Thoracic aorta (tissue), 2 donors: ENCODE results near the gene WDFY2. TPM values are rescaled to one million over a fixed set of nuclear protein-coding genes. Genes with fewer than 3 reads are reported as not detected.
"Not testable (repeated sequence)": the region's sequence is repeated elsewhere in the genome, so short reads cannot be mapped to it uniquely, and the experiment has no call there.

Experiments
- ATAC-seq: fragments of 150-250 bp; one replicate; pipeline ENCODE4 v1.8.0; 2017; ENCODE audit warnings: low read depth; ENCODE audit not compliant: insufficient number of reproducible peaks, low FRiP score
- DNase-seq: peaks from one replicate; pipeline ENCODE4 v3.0.0-alpha.2; 2020; ENCODE audit warnings: low spot score
- H3K27ac ChIP-seq, 2 donors: fragments of 200-600 bp; sonication (generic); 1 replicate in 1 of 2; 2 replicates in 1 of 2; pipeline ENCODE4 v1.5.1; 2016; ENCODE audit warnings: mild to moderate bottlenecking in 2 of 2, moderate library complexity in 2 of 2
- H3K27me3 ChIP-seq: fragments of 200-600 bp; sonication (generic); replicated peaks from 2 replicates; pipeline ENCODE4 v1.6.0; 2016; ENCODE audit warnings: mild to moderate bottlenecking; ENCODE audit not compliant: insufficient read depth
- H3K36me3 ChIP-seq: fragments of 200-600 bp; sonication (generic); one replicate; pipeline ENCODE4 v1.5.1; 2016
- H3K4me1 ChIP-seq, 2 donors: fragments of 200-600 bp; sonication (generic); 1 replicate in 1 of 2; 2 replicates in 1 of 2; pipeline versions ENCODE4 v1.5.1 to v1.6.0; 2016; ENCODE audit warnings: low read depth in 2 of 2, mild to moderate bottlenecking in 1 of 2; ENCODE audit not compliant: control insufficient read depth in 1 of 2
- H3K4me3 ChIP-seq: fragments of 200-600 bp; sonication (generic); 2 replicates; pipeline ENCODE4 v1.5.1; 2016; ENCODE audit warnings: mild to moderate bottlenecking
- H3K9me3 ChIP-seq: fragments of 200-600 bp; sonication (generic); 2 replicates; pipeline ENCODE4 v1.5.1; 2016
- CTCF ChIP-seq: fragments of 200-600 bp; sonication (generic); IDR thresholded peaks from one replicate; pipeline ENCODE4 v1.5.1; 2019; ENCODE audit warnings: antibody characterized with exemption
- total RNA-seq, 2 donors: library from RNA; depleted of rRNA; stranded (reverse); fragments of >200 nt; gene quantifications; one replicate each; pipeline versions ENCODE4 v1.1.0 to v1.2.3, GENCODE V29; 2016

Gene WDFY2
- total RNA-seq, 2 donors from 2014 or later = 14.6 to 19.3 TPM

DNA sequence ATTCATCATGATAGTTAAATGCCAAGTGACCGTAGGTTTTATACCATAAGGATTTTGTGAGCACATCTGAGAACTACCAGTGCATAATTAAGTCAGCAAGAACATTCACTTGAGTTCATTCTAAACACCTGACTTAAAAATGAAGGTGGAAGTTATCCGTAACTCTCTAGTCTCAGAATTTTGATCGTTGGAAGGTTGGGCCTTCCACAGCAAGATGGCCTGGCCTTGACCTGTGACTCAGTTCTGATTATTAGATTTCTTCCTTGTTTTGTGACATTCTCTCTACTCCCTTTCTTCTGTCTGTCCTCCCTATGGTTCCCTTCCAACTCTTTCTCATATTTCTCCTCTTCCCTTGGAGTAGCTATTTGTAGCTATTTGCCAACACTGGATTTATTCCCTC lies 20.0 kb upstream of the WDFY2 start:
- no peak for TF ChIP-seq CTCF
- ATAC-seq (no peak), DNase-seq (no peak)
- Histone ChIP-seq H3K36me3 (no peaks in the 10 kb centered on the region), H3K27me3 (no peaks in the 10 kb centered on the region), H3K27ac (no peak overlapping the region), H3K4me1 (no peaks in the 10 kb centered on the region), H3K9me3 (peaks cover 5% of the 10 kb centered on the region), H3K4me3 (no peak overlapping the region)

- H3K27me3 ChIP-seq = no peaks in the 10 kb centered on the region
- peaks cover 5% of the 10 kb centered on the region for H3K9me3 ChIP-seq
- no peak overlapping the region for H3K4me3 ChIP-seq
- H3K4me1 ChIP-seq = no peaks in the 10 kb centered on the region
- no peaks in the 10 kb centered on the region for H3K36me3 ChIP-seq
- TF ChIP-seq CTCF = no peak
- no peak overlapping the region for H3K27ac ChIP-seq
- ATAC-seq = no peak
- DNase-seq = no peak
Observed at GRCh38 chr13:51564671-51565070, 19.6 kb upstream of the WDFY2 start.

- H3K9me3 ChIP-seq, H3K27me3 ChIP-seq, H3K36me3 ChIP-seq, H3K27ac ChIP-seq, DNase-seq, H3K4me1 ChIP-seq, ATAC-seq, H3K4me3 ChIP-seq: not testable (repeated sequence)
Observed at GRCh38 chr13:51569001-51569400, 15.3 kb upstream of the WDFY2 start.

DNA sequence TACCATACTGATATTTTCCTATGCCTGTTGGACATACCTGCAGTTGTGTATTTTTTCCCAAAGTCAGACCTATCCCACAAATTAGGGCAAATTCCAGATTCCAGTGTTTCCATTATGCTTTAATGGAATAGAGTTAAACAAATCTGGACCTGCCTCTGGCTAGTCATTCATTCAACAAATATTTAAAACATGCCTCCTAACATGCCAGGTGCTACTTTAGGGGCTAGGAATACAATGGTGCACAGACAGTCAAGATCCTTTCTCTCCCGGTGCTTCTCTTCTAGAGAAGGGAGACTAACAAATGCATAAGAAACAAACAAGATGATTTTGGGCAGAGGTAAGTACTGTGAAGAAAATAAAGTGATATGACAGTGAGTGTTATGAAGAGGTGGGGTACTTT lies 7.5 kb upstream of the WDFY2 start:
- DNase-seq = no peak

GRCh38 chr13:51577690-51578089 lies 6.6 kb upstream of the WDFY2 start:
- DNase-seq (no peak), ATAC-seq (no peak)
- Histone ChIP-seq H3K4me1 (no peaks in the 10 kb centered on the region), H3K36me3 (no peaks in the 10 kb centered on the region), H3K27me3 (no peaks in the 10 kb centered on the region), H3K4me3 (no peak overlapping the region), H3K9me3 (no peaks in the 10 kb centered on the region), H3K27ac (no peak overlapping the region)
- no peak for TF ChIP-seq CTCF

More for the DNA sequence above, 7.5 kb upstream of the WDFY2 start:
- ATAC-seq = no peak
- Histone ChIP-seq H3K4me1 (no peaks in the 10 kb centered on the region), H3K27ac (no peak overlapping the region), H3K9me3 (no peaks in the 10 kb centered on the region), H3K27me3 (no peaks in the 10 kb centered on the region), H3K4me3 (no peak overlapping the region), H3K36me3 (no peaks in the 10 kb centered on the region)
- TF ChIP-seq CTCF = no peak

GRCh38 chr13:51579676-51580075 lies 4.6 kb upstream of the WDFY2 start:
- Histone ChIP-seq H3K4me1 (no peaks in the 10 kb centered on the region), H3K27me3 (no peaks in the 10 kb centered on the region), H3K36me3 (no peaks in the 10 kb centered on the region), H3K9me3 (no peaks in the 10 kb centered on the region), H3K4me3 (no peak overlapping the region), H3K27ac (no peak overlapping the region)
- ATAC-seq = no peak
- no peak for DNase-seq
- TF ChIP-seq CTCF = no peak
